Tongue (tissue), 2 donors: ENCODE results near the gene EIF4E3. TPM values are rescaled to one million over a fixed set of nuclear protein-coding genes. Genes with fewer than 3 reads are reported as not detected.
A peak's percentile ranks its signal among the peaks of the same experiment; 100 is the strongest.

Source experiments
- DNase-seq: peaks from one replicate; pipeline ENCODE4 v3.0.0-alpha.2; 2015
- total RNA-seq: library from RNA; depleted of rRNA; stranded (reverse); fragments of >200 nt; gene quantifications from one replicate; pipeline ENCODE4 v1.2.3, GENCODE V29; 2014

EIF4E3 gene
- total RNA-seq, 1 donor from 2014 or later = 15.3 TPM

DNA sequence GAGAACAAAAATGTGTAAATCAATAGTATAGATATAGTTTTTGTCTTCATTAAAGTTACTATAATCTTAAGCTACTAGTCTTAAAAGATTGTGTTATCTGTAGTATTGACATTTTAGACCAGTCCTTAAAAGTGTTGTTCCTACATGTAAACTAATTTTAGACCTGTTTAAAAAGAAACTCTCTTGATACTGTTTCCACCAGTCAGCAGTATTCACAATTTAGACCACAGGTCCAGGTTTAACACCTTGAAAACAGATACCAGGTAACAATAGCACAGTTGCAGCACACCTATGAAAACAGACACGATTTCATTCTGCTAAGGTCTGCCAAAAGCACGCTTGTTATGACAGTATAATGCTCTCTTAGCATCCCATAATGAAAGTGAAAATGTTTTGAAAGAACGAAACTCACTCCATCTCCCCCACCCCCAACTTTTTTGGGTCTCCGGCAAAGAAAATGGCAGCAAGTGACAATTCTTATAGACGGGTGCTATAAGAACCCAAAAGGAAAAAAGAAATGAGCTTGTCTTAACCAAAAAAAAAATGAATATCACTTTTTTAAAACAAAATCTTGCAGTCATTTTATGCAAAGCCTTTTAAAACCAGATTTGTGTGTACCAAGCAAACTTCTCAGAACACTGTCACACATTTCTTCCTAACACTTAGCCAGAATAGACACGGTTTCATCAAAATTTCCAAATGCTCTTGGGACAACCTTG is 1.6 kb downstream of the EIF4E3 start:
- DNase-seq = no peak

DNA sequence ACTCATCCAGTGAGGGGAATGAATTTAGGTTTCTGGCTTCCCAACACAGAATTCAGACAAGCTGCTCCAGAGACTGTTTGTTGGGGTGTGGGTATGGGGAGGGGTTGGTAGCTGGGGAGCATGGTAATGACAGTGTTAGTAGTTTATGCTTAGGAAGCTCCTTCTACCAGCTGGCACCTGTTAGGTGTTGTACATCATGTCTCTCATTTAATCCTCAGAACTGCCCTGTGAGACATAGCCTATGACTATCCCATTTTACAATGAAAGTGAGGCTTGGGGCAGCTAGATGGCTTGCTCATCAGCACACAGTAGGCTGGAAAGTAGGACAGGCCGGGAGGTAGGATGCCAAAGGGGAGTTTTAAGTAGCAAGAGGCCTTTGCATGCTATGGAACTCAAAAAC is 2.5 kb downstream of the EIF4E3 start:
- no peak for DNase-seq

DNA sequence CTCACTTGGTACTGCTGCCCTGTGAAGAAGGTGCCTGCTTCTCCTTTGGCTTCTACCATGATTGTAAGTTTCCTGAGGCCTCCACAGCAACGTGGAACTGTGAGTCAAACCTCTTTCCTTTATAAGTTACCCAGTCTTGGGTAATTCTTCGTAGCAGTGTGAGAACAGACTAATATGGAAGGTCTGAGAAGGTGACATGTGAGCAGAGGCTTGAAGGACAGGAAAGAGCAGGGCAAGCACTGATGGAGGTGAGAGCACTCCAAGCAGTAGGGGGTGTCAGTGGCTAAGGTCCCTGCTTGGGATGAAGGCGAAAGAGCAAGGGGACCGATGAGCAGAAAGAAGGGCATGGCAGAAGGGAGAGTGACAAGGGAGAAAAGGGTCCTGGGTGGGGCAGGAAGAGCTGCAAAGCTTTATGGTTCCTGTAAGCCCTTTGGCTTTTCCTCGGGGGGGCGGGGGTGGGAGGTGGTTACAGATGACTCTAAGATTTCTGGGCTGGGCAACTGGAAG is 3.5 kb downstream of the EIF4E3 start:
- no peak for DNase-seq

DNA sequence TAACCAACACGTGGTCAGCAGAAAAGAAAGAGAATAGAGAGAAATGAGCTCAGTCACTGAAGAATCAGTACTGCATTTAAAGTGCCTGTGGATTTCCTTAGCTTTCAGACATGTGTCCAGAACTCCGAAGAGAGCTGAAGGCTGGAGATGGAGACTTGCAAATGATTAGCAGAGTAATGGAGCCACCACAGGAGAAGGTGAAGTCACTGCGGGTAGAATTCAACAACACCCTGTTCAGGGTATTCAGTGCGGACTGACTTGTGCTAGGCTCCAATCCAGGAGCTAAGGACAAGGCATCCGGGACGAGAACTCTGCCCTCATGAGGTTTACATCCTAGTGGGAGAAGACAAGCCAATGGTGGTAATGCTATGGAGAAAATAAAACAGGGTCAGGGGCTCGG is 4.2 kb downstream of the EIF4E3 start:
- DNase-seq = no peak

DNA sequence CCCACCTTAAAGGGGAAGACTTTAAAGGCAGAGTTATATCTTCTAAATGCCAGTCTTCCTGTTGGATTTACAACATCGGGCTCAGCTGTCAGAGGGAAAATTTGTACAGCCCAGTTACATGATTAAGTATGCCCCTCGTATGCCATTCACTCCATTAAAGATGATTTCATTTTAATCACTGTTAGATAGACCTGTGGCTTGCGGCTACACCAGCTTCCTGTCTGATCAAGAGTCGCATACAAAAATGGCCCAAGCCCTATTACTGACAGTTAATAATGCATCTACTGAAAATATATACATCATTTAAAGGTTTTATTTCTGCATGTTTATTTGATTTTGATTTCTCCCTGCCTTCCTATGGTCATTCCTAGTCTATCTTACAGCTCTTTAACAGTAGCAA is 7.1 kb downstream of the EIF4E3 start:
- DNase-seq = no peak

DNA sequence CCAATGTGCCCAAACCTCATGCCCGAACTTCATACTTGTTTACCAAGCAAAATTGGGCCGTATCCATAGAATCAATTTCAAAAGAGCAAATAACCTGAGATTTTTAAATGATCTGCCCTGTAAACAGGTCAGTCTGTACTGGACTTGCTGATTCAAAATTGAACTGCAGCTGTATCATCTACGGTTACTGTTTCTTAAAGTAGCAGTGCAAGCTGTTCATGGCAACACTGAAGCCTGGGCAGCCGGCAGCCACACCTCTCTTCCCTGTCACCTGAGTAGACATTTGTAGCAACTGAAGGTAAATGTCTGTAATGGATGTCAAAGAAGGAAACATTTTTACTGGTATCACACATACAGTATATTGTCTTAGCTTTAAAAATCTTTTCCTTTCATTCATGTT is 10.6 kb downstream of the EIF4E3 start:
- DNase-seq = no peak

DNA sequence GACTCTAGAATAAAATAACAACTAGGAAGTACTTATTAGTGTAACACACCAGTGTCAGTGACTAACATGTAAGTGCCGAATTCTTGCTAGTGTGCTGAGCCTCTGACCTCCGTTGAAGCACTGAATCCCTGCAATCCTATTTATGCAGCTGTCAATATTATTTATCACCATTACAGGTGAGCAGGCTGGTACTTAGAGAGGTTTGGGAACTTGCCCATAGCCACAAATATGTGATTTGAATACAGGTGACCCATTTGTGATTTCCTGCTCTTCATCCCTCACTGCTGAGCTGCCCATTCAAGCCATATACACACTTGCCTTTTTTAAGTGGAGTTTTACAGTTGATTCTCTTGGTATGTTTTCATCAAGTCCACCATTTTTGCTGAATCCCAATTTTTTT is 12.2 kb downstream of the EIF4E3 start:
- no peak for DNase-seq

DNA sequence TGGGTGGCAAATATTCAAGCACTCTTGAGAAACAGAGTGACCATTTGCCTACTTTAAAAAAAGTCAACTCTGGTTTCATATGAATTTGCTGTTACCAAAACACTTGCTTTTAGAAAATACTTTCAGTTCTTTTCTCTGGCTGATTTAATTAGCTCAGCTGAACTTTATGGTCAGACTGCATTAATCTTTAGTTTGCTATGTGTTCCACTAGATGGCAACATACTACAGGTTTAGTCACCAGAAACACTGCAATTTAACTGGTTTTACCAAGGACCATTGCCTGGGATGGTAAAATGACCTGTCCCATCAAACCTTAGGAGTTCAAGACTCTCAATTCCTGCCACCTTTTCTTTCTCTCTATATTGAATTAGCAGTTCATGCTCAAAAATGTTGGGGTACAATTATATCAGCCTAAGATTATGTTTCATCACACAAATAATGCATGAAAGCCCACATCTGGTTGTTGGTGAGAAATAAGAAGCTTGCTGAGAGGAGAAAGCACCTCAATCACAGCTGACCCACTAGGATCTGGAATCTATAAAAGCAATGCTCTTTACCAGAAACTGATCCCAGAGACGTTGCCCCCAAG is 14.2 kb downstream of the EIF4E3 start:
- peak; percentile 66 for DNase-seq

DNA sequence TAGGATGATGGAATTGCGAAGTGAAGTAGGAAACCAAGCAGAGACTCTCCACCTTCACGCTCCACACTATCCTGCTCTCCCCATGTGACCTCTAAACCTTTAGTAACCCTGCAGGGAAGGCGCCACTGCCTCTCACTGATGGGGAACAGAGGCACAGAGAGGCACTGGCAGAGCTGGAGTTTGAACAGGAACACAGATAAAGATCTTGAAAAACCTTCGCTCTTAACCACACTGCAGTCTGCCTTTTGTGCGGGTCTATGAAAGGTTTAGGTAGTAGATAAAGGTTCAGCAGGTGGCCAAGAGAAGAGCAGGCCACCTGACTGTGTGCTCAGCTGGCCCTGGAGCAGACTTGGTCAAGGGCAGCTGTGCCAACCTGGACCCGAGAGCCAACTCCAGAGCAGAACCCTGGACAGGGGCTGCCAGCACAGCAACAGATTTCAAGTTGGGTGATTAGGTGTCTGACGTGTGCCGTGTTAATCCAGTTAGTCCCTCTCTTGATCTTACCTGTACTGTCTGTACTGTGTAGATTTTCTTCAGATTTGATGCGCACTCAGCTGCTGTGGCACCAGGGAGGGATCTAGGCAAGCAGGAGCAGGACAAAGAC is 15.2 kb downstream of the EIF4E3 start:
- DNase-seq = no peak

DNA sequence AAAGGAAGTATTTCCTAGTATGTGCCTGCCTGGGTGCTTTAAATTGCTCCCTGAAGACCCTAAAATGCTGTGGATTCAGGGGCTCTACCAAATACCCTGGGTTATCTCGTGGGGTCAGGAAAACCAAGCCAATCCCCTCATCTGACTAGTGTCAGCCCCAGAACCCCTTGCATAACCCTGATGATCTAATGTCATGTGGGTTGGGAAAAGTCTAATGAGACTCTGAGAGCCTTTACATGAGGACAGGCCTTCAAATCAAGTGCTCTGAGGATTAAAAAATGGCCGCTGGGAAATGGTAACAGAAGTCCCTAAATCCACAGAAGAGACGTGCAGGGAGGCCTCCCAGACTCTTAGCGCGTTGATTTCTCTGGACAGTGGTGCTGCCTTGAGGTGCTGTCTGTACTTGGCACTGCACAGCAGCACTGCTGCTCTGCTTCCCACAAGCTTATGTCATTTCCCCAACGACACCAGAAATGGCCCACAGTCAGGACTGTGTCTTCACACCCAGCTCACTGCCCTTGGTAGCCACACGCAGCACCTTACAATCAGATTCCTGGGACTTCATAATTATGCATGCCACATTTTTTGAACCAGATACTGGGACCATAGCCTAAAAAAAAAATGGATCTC is 16.6 kb downstream of the EIF4E3 start:
- DNase-seq = no peak

DNA sequence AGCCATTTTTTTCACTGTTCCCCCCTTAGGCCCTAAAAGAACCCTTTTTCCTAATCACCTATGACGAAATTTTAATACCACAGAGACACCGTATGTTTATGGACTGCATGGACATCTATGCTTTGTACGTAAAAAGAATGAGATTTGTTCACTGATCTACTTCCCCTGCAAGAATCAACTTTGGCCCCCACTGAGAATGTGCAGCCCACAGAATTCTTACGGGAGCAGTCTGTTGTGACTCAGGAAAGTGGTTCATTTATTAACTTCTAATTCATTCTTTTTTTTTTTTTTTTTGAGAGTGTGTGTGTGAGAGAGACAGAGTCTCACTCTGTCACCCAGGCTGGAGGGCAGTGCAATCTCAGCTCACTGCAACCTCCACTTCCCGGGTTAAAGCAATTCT is 17.6 kb downstream of the EIF4E3 start:
- DNase-seq = no peak

DNA sequence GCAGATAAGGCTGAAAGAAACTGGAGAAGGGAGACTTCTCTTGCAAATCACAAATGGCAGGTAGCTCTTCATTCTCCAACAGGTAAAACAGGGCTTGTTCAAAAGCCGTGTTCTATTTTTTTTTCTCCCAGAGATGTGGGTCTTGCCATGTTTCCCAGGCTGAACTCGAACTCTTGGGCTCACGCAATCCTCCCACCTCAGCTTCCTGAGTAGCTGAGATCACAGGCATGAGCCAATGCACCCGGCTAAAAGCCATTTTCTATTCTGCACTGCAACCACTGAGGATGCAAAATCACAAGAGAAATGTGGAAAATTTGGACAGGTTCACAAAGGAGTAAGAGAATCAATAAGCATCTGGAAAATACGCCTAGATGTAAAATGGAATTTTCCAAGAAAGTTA is 19.5 kb downstream of the EIF4E3 start:
- no peak for DNase-seq

DNA sequence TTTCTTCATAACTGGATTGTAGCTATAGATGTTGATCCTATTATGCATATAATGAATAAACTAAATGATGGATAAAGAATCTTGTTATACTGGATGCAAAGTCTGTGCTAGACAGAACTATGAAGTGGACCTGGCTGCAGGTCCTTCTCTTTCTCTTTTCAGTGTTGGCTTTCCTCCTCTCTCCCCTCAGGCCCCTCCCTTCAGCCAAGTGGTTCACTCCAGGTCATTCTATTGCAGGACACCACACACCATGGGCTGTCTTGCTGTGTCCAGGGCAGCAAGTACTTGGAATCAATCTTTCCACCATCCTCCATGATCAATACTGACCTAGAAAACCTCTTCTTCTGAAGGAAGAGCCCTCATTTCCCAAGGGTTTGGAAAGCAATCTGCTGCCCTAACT is 20.3 kb downstream of the EIF4E3 start:
- DNase-seq = no peak

DNA sequence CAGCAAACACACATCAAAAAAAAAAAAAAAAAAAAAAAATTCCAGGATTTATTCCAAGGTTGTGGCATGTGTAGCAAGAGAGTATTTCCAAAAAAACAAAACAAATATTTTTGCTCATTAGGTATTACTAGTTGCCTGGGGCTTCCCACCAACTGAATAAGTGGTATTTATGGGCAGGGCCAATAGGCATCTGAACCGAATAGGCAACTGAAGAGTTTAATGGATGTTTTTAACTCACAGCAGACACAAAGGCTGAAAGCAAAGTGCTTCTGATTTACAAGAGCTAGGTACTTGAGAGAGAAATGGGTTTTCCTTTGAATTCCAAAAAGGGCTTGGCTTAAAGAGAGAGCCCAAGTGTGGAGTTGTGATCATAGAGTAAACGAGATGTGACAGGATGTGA is 21.4 kb downstream of the EIF4E3 start:
- DNase-seq = no peak

DNA sequence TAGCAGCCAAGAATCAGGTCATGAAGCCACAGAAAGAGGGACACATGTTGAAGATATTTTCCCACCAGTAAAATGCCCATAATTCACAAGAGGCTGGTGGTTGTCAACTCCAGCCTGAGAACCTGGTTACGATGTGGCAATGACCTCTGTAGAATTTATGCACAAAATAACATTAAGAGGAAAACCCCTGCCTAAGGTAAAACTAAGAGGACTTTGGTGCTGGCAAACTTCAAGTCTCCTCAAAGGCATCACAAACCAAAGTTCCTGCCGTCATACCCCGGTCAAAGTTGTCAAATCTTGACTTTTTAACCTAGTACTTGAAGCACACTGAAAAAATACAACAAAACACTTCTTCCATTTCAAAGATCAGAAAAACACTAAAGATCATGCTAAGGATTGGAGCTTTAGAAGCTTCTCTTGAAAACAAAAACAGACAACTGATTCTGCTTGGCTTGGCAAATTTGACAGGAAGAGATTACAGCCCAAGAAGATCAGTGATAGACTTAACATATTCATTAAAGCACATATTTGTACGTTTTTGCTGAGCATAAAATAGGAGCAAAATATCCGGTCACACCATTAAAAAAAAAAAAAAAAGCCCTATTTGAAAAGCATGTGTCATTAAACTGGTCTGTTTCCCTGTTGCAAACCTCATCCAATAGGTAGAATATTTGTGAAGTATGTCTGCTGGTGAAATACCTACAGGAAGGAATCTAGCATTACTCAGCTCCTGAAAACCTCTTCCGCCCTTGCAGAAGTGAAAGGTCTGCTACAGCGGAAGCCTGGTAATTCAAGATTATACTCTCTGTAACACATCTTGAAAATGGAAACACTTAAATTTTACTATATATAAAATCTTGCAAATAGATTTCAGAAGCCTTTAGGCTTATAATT is 22.8 kb downstream of the EIF4E3 start:
- DNase-seq = no peak

DNA sequence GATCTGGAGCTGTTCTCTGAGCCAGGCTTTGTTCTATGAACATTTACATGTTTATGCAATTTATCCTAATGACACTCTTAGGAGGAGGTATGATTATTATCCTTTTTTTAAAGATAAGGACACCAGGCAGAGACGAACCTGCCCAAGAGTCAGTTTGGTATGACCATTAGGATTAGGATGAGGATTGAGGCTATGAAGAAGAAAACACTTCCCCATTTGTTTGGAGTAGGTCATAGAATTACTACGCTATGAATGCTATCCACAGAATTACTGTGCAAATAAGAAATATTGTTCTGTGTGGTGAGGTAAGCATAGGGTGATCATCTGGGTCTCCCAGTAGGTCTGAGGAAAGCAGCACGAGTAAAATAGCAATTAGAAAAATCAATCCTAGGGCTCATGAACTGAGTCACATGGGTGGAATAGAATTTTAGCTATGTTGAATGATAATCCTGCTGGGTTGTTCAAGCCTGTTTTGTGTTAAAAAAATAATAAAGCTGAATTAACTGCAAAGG is 23.9 kb downstream of the EIF4E3 start:
- no peak for DNase-seq

DNA sequence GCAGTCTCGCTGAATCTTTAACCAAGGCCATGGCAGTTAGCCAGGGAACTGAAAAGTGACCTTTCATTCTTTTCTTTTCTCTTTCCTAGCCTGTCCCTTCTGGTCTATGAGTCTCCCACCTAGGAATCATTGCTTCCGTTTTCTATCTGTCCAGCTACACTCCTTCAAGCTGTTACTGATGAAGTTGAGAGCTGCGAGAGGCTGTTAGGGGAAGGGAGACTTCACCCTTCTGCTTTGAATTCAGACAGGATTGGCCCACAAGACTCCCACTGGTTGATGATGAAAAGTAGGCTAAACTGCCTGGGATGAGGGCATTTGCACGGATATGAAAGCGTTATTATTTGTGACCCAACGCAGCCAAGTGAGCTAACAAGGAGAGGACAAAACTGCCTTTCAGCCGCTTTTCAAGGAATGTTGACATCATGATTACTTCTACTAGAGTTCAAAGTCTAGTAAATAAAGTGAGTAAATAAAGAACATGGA is 30.2 kb downstream of the EIF4E3 start:
- DNase-seq = peak; percentile 14

DNA sequence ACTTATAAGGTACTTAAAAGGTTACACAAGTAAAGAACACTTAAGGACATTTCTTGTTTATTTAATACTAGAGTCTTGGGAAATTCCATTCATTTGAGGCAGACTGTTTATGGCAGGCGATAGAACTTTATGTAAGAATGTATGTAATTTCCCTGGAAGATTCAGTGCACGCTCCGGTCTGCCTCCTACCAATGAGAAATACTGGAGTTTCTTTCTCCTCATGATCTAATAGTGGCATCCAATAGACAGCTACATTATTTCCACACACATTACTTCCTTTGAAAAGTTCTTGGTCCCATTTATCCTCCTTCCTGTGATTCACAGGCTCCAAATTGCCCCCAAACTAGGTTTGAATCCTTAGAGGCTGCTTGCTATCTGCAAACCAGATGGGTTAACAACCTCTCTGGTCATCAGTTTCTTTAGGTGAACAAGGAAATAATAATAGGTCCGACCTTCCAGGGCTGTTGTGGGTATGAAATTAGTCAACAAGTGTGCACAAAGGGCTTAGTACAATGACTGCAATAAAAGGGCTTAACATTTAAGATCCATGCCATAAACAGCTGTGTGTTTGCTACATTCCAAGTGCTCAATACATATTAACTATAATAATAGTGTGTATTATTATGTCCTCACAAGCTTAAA is 30.7 kb downstream of the EIF4E3 start:
- DNase-seq = peak; percentile 52

DNA sequence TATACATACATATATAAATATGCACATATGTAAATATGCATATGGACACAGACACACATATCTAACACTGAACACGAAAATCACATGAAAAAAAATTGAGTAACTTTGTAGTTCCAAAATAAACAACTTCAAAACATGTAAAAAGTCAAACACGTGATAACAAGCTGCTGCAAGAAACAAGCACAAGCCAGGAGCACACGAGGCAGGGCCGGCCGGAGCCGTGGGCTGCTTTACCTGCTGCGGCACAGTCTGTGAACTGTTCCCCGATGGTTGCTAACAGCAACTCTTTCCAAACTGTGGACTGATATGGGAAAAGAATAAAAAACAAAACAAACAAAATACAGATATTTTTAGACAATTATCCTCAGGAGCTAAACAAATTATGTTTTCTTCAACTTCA is 31.6 kb downstream of the EIF4E3 start:
- DNase-seq = no peak

DNA sequence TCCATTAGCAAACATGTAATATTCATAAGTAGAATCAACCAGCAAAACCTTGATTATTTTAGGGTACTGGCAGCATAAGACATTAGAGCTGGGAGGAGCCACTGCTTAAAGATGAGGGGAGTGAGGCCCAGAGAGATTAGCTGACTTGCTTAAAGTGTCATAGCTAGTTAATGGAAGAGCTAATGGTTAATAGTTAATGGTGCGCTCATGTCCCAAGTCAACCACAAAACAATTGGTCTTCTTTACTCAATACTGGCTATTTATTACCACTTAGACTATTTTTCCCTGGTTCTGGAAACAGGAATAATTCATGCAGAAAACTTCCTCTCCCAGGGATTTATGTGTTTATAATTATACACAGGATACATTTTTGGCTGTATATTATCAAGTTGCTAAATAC is 33.1 kb downstream of the EIF4E3 start:
- no peak for DNase-seq

DNA sequence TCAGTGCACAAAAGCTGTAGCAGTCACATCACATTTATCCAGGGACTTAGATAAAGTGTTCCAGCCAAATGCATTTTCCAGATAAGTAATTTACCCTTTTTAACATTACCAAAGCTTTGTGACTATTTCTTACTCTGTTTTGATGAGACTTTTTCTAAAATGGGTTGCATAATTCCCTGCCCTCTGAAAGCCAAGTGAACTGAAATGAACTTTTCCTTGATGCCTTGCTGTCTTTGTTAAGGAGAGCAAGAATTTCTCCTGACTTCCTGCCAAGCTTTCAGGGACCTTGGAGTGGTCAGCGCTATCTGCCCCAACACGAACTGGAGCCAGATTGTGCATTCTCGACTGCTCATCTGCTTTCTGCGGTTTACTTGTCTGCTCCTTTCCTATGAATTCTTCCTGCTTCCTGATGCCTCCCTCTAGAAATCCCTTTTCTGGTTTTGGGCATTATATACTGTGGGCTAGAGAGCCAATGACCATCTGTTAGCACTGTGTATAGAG is 34.8 kb downstream of the EIF4E3 start:
- DNase-seq = no peak
